Esophagus squamous epithelium (tissue), 4 donors: ENCODE measurements around the gene OR4A15.

Experiments used
- CTCF ChIP-seq, 6 experiments: fragments of 450-650 bp in 4 of 6; fragments of 200-600 bp in 2 of 6; sonication (generic) in 2 of 6; IDR thresholded peaks; one replicate each; pipeline ENCODE4 v1.5.1; 2016 to 2019; ENCODE audit warnings: antibody characterized with exemption in 6 of 6, mild to moderate bottlenecking in 4 of 6, moderate library complexity in 4 of 6
- POLR2A ChIP-seq, 4 donors: fragments of 450-650 bp; IDR thresholded peaks; one replicate each; pipeline ENCODE4 v1.6.1; 2017; ENCODE audit warnings: antibody characterized with exemption in 4 of 4, mild to moderate bottlenecking in 4 of 4, moderate library complexity in 3 of 4

GRCh38 chr11:55357560-55358184 lies 10.1 kb upstream of the OR4A15 start:
- TF ChIP-seq CTCF (IDR thresholded peaks at IDR 0.05) (no peak), POLR2A (IDR thresholded peaks at IDR 0.05) (no peak)
